Mesendoderm (in vitro differentiated cells): ENCODE data around the gene BMP2K.

Experiments used
- DNase-seq: peaks from one replicate; pipeline ENCODE4 v3.0.0; 2013
- H2AK5ac ChIP-seq: 2 replicates; pipeline ENCODE4 v1.6.1; 2013; ENCODE audit warnings: low read length, inconsistent platforms
- H2BK120ac ChIP-seq: 2 replicates; pipeline ENCODE4 v1.6.1; 2013; ENCODE audit warnings: low read depth, mild to moderate bottlenecking, low read length, moderate library complexity, mixed read lengths
- H2BK15ac ChIP-seq: replicated peaks from 2 replicates; pipeline ENCODE4 v1.6.1; 2013; ENCODE audit warnings: low read depth, mild to moderate bottlenecking, moderate library complexity
- H2BK5ac ChIP-seq: 2 replicates; pipeline ENCODE4 v1.6.1; 2013; ENCODE audit warnings: low read length, inconsistent platforms
- H3K18ac ChIP-seq: 2 replicates; pipeline ENCODE4 v1.6.1; 2013; ENCODE audit warnings: mild to moderate bottlenecking, low read length, mixed read lengths
- H3K23ac ChIP-seq: one replicate; pipeline ENCODE4 v1.6.1; 2013; ENCODE audit warnings: low read length
- H3K27ac ChIP-seq: 2 replicates; pipeline ENCODE4 v1.5.1; 2013; ENCODE audit warnings: low read depth, mild to moderate bottlenecking, inconsistent platforms, low read length, moderate library complexity
- H3K27me3 ChIP-seq: 2 replicates; pipeline ENCODE4 v1.6.1; 2013; ENCODE audit warnings: low read length, control low read depth, mild to moderate bottlenecking, inconsistent platforms; ENCODE audit not compliant: insufficient read depth, poor library complexity
- H3K36me3 ChIP-seq: 2 replicates; pipeline ENCODE4 v1.6.1; 2013; ENCODE audit warnings: low read length, inconsistent platforms; ENCODE audit not compliant: control insufficient read depth, insufficient read depth
- H3K4ac ChIP-seq: one replicate; pipeline ENCODE4 v1.6.1; 2013; ENCODE audit warnings: low read depth, mild to moderate bottlenecking, low read length, moderate library complexity
- H3K4me1 ChIP-seq: 2 replicates; pipeline ENCODE4 v1.6.1; 2013; ENCODE audit warnings: low read depth, low read length, inconsistent platforms; ENCODE audit not compliant: control insufficient read depth
- H3K4me2 ChIP-seq: 2 replicates; pipeline ENCODE4 v1.6.1; 2013; ENCODE audit warnings: low read length
- H3K4me3 ChIP-seq: 2 replicates; pipeline ENCODE4 v1.5.1; 2013; ENCODE audit warnings: mild to moderate bottlenecking, low read length
- H3K56ac ChIP-seq: one replicate; pipeline ENCODE4 v1.6.1; 2013; ENCODE audit warnings: low read length
- H3K79me1 ChIP-seq: 2 replicates; pipeline ENCODE4 v1.6.1; 2013; ENCODE audit warnings: low read length, inconsistent platforms
- H3K79me2 ChIP-seq: 2 replicates; pipeline ENCODE4 v1.6.1; 2013; ENCODE audit warnings: mild to moderate bottlenecking, low read length; ENCODE audit not compliant: control insufficient read depth, insufficient read depth
- H3K9ac ChIP-seq: 2 replicates; pipeline ENCODE4 v1.6.1; 2013; ENCODE audit warnings: low read length, inconsistent platforms
- H4K5ac ChIP-seq: one replicate; pipeline ENCODE4 v1.6.1; 2013; ENCODE audit warnings: low read length
- H4K8ac ChIP-seq: one replicate; pipeline ENCODE4 v1.6.1; 2013; ENCODE audit warnings: low read depth, mild to moderate bottlenecking, control low read depth, low read length, moderate library complexity
- WGBS: extraction: QIAGEN DNeasy Blood & Tissue Kit; methylation state at CpG from one replicate; pipeline ENCODE4 v1.1.7; 2013; ENCODE audit warnings: low lambda C conversion rate, missing lambda C conversion rate; ENCODE audit not compliant: insufficient coverage; ENCODE audit errors: extremely low coverage; 5-methylcytosine and 5-hydroxymethylcytosine counted together

BMP2K gene

GRCh38 chr4:78737035-78737434 lies 39.1 kb upstream of the BMP2K start:
- WGBS = no CpG with 5 or more reads among the region's 1 CpG

DNA sequence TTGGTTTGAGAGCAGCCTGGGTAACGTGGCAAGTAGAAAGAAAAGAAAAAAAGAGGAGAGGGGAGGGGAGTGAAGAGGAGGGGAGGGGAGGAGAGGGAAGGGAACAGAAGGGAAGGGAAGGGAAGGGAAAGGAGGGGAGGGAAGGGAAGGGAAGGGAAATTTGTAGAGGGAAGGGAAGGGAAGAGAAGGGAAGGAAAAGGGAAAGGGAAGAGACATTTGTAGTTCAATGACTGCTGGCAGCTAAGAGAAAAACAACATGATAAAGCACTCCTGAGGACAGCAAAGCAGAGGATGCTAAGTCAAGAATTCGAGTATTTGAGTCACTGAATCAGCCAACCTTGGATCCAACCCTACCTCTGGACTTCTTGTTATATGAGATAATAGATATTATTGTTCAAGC lies 38.2 kb upstream of the BMP2K start:
- no peaks in the 10 kb centered on the region for H3K4me1 ChIP-seq

More at GRCh38 chr4:78737035-78737434, 39.1 kb upstream of the BMP2K start:
- H3K4me1 ChIP-seq = no peaks in the 10 kb centered on the region
- DNase-seq = no peak
- H3K56ac ChIP-seq = no peak overlapping the region
- H2BK15ac ChIP-seq = no peak overlapping the region
- no peaks in the 10 kb centered on the region for H3K27me3 ChIP-seq
- no peak overlapping the region for H3K9ac ChIP-seq
- no peak overlapping the region for H4K8ac ChIP-seq
- H3K4ac ChIP-seq = no peak overlapping the region
- no peaks in the 10 kb centered on the region for H3K79me2 ChIP-seq
- no peaks in the 10 kb centered on the region for H3K79me1 ChIP-seq
- H4K5ac ChIP-seq = no peak overlapping the region
- no peak overlapping the region for H3K4me2 ChIP-seq
- no peaks in the 10 kb centered on the region for H3K36me3 ChIP-seq
- no peak overlapping the region for H3K27ac ChIP-seq
- no peak overlapping the region for H2AK5ac ChIP-seq
- no peak overlapping the region for H2BK5ac ChIP-seq
- H3K23ac ChIP-seq = no peak overlapping the region
- no peak overlapping the region for H3K18ac ChIP-seq
- no peak overlapping the region for H2BK120ac ChIP-seq
- H3K4me3 ChIP-seq = no peak overlapping the region

DNA sequence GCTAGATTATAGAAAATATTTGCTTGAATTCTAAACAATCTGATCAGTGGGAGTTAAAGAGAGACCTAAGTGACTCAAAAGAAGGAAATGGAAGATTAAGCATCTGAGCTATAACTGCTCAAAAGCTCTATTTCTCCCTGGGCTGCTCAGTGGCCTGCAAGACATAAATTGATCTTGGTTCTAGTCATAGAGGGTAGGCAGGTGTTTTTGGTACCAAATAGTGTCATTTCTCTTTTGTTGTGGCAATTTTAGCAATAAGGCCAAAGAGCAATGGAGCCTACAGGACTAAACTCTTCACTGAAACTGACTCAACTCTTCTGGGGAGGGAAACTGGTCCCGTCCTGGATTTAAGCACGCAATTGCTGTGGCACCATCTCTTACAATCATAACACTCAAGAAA lies 33.9 kb upstream of the BMP2K start:
- H3K79me1 ChIP-seq = no peaks in the 10 kb centered on the region
- no peak overlapping the region for H3K4me3 ChIP-seq
- H2BK120ac ChIP-seq = no peak overlapping the region
- H3K9ac ChIP-seq = no peak overlapping the region
- DNase-seq = no peak
- H2BK5ac ChIP-seq = no peak overlapping the region
- H3K36me3 ChIP-seq = no peaks in the 10 kb centered on the region
- H3K18ac ChIP-seq = no peak overlapping the region
- H3K27me3 ChIP-seq = no peaks in the 10 kb centered on the region
- no peak overlapping the region for H2AK5ac ChIP-seq
- no peak overlapping the region for H3K4ac ChIP-seq
- H2BK15ac ChIP-seq = no peak overlapping the region
- H4K8ac ChIP-seq = no peak overlapping the region
- WGBS = no CpG with 5 or more reads among the region's 2 CpGs
- no peak overlapping the region for H3K23ac ChIP-seq
- no peaks in the 10 kb centered on the region for H3K4me1 ChIP-seq
- no peak overlapping the region for H4K5ac ChIP-seq
- no peak overlapping the region for H3K27ac ChIP-seq
- no peaks in the 10 kb centered on the region for H3K79me2 ChIP-seq
- H3K56ac ChIP-seq = no peak overlapping the region
- H3K4me2 ChIP-seq = no peak overlapping the region

More for the DNA sequence above, 38.2 kb upstream of the BMP2K start:
- no peak overlapping the region for H3K4ac ChIP-seq
- H3K27ac ChIP-seq = no peak overlapping the region
- no peak overlapping the region for H4K8ac ChIP-seq
- no peak overlapping the region for H3K23ac ChIP-seq
- H3K56ac ChIP-seq = no peak overlapping the region
- no peak for DNase-seq
- no peaks in the 10 kb centered on the region for H3K27me3 ChIP-seq
- no peaks in the 10 kb centered on the region for H3K36me3 ChIP-seq
- H2BK15ac ChIP-seq = no peak overlapping the region
- no peaks in the 10 kb centered on the region for H3K79me1 ChIP-seq
- no peak overlapping the region for H3K9ac ChIP-seq
- H2BK120ac ChIP-seq = no peak overlapping the region
- WGBS = no CpG with 5 or more reads among the region's 2 CpGs
- no peak overlapping the region for H2BK5ac ChIP-seq
- no peak overlapping the region for H2AK5ac ChIP-seq
- H3K18ac ChIP-seq = no peak overlapping the region
- H3K4me3 ChIP-seq = no peak overlapping the region
- H3K4me2 ChIP-seq = no peak overlapping the region
- H4K5ac ChIP-seq = no peak overlapping the region
- H3K79me2 ChIP-seq = no peaks in the 10 kb centered on the region

DNA sequence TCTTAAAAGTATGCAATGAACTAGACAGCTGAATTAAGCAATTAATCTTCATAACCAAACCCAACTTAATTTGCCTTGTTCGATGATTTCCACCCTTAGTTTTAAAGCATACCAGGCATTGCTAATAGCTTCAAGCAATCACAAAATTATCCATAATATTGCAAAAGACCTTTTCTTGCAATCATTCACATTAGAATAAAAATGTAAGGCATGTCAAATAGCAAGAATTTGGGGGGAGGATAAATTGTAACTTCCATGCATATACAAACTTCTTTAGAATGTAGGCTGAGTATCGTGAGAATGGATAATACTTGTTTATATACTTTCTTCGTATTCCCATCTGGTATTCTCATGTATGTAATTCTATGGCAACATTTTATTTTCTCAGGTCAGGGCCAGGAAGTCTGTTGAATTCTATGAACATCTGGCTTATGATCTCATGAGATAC lies 28.7 kb upstream of the BMP2K start:
- no peak overlapping the region for H3K4me2 ChIP-seq
- H3K27me3 ChIP-seq = no peaks in the 10 kb centered on the region
- no peak overlapping the region for H3K4me3 ChIP-seq
- no peak overlapping the region for H3K4ac ChIP-seq
- H4K8ac ChIP-seq = no peak overlapping the region
- H2BK15ac ChIP-seq = no peak overlapping the region
- no peak overlapping the region for H4K5ac ChIP-seq
- H3K9ac ChIP-seq = no peak overlapping the region
- H3K56ac ChIP-seq = no peak overlapping the region
- H3K79me2 ChIP-seq = no peaks in the 10 kb centered on the region
- no peak overlapping the region for H3K18ac ChIP-seq
- H2BK120ac ChIP-seq = no peak overlapping the region
- WGBS = no CpG with 5 or more reads among the region's 3 CpGs
- no peak for DNase-seq
- no peak overlapping the region for H3K27ac ChIP-seq
- no peaks in the 10 kb centered on the region for H3K79me1 ChIP-seq
- no peak overlapping the region for H2BK5ac ChIP-seq
- H3K23ac ChIP-seq = no peak overlapping the region
- no peaks in the 10 kb centered on the region for H3K36me3 ChIP-seq
- no peaks in the 10 kb centered on the region for H3K4me1 ChIP-seq
- no peak overlapping the region for H2AK5ac ChIP-seq

- no CpG with 5 or more reads among the region's 2 CpGs for WGBS
- Histone ChIP-seq H2BK120ac (no peak overlapping the region), H2BK15ac (no peak overlapping the region), H3K4ac (no peak overlapping the region), H3K79me2 (no peaks in the 10 kb centered on the region), H3K79me1 (no peaks in the 10 kb centered on the region), H3K36me3 (no peaks in the 10 kb centered on the region), H3K27me3 (no peaks in the 10 kb centered on the region), H3K9ac (no peak overlapping the region), H3K27ac (no peak overlapping the region), H3K4me1 (no peaks in the 10 kb centered on the region), H2AK5ac (no peak overlapping the region), H2BK5ac (no peak overlapping the region), H4K5ac (no peak overlapping the region), H4K8ac (no peak overlapping the region), H3K4me3 (no peak overlapping the region), H3K56ac (no peak overlapping the region), H3K23ac (no peak overlapping the region), H3K18ac (no peak overlapping the region), H3K4me2 (no peak overlapping the region)
- no peak for DNase-seq
Measured at GRCh38 chr4:78748381-78748780, 27.8 kb upstream of the BMP2K start.

DNA sequence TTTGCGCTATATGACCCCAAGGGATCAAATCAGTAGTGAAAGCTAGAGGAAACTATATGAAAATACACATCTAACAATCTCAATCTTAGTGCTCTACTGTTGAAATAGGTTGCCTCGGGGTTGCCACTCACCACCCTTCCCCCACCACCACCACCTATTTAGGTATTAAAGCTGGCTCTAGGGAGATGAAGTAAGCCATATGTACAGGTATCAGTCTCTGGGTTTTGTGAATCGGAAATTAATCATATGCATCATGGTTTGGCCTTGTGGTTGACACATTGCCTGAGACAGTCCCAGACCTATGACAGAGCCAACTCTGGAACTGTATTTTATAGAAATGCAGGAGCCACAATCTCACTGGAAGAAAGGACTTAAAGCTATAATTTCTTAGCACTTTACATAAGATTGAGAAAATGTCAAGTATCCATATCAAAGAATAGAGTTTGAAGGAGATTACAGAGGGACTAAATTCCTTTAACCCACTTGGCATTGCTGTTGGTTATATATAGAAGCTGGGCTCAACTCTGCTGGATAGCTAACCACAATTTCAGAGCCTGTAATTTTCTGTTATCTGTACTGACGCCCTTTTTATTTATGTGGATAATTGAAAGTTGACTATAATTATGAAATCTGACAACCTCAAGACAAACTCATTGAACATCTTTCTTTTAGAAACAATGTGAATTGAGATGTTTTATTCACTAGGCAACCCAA lies 26.7 kb upstream of the BMP2K start:
- no peak overlapping the region for H4K8ac ChIP-seq
- H2AK5ac ChIP-seq = no peak overlapping the region
- no peak overlapping the region for H3K4me2 ChIP-seq
- H3K79me2 ChIP-seq = no peaks in the 10 kb centered on the region
- no peak overlapping the region for H2BK15ac ChIP-seq
- H3K36me3 ChIP-seq = no peaks in the 10 kb centered on the region
- H3K79me1 ChIP-seq = no peaks in the 10 kb centered on the region
- no peak overlapping the region for H3K23ac ChIP-seq
- no peak overlapping the region for H3K56ac ChIP-seq
- H3K9ac ChIP-seq = no peak overlapping the region
- no peak overlapping the region for H3K27ac ChIP-seq
- WGBS = no CpG with 5 or more reads among the region's 4 CpGs
- no peak overlapping the region for H4K5ac ChIP-seq
- no peaks in the 10 kb centered on the region for H3K4me1 ChIP-seq
- no peak overlapping the region for H3K18ac ChIP-seq
- H3K4ac ChIP-seq = no peak overlapping the region
- no peaks in the 10 kb centered on the region for H3K27me3 ChIP-seq
- H3K4me3 ChIP-seq = no peak overlapping the region
- DNase-seq = no peak
- no peak overlapping the region for H2BK5ac ChIP-seq
- H2BK120ac ChIP-seq = no peak overlapping the region
